Upper lobe of left lung (tissue), 4 donors: ENCODE data around the gene APCDD1.

Experiments used
- CTCF ChIP-seq, 6 experiments: fragments of 450-650 bp in 4 of 6; fragments of 200-600 bp in 2 of 6; sonication (generic) in 2 of 6; IDR thresholded peaks; one replicate each; pipeline ENCODE4 v1.5.1; 2016 to 2019; ENCODE audit warnings: antibody characterized with exemption in 6 of 6
- EP300 ChIP-seq, 4 donors: sonication (generic); formaldehyde crosslinking; IDR thresholded peaks; one replicate each; pipeline ENCODE4 v1.5.1; 2017; ENCODE audit warnings: antibody characterized with exemption in 4 of 4, control low read depth in 2 of 4
- POLR2A ChIP-seq, 4 donors: fragments of 450-650 bp; IDR thresholded peaks; one replicate each; pipeline ENCODE4 v1.5.1; 2016 to 2017; ENCODE audit warnings: antibody characterized with exemption in 4 of 4, mild to moderate bottlenecking in 2 of 4
- POLR2AphosphoS5 ChIP-seq, 2 donors: sonication (generic); formaldehyde crosslinking; IDR thresholded peaks; one replicate each; pipeline ENCODE4 v1.5.1; 2017; ENCODE audit warnings: antibody characterized with exemption in 2 of 2

DNA sequence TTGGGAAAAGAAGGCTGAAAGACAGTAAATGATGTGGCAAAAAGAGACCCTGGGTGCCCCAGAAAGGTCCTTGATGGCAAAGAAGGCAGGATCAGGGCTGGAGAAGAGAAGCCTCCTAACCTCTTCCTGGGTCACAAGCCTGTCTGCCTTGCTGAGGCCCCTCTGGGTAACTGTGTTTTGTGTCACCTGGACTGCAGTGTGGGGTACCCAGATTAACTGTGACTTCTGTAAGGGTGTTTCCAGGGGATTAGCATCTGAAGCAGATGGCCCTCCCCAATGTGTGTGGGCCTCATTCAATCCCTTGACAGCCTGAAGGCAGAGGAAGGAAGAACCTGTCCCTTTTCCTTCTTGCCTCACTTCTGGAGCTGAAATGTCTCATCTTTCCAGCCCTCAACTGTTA, 35.6 kb upstream of the APCDD1 start:
- no peak for TF ChIP-seq CTCF (IDR thresholded peaks at IDR 0.05)
- TF ChIP-seq POLR2A (IDR thresholded peaks at IDR 0.05), result no peak
- TF ChIP-seq POLR2AphosphoS5 (IDR thresholded peaks at IDR 0.05), result no peak
- TF ChIP-seq EP300 (IDR thresholded peaks at IDR 0.05), result no peak
